ENCODE results near the gene GSTT2B.
"Not testable (repeated sequence)": the region's sequence is repeated elsewhere in the genome, so short reads cannot be mapped to it uniquely, and the experiment has no call there.

The GSTT2B gene

GRCh38 chr22:23938328-23939016, 22.5 kb downstream of the GSTT2B start:
- DNase-seq = no peak

DNA sequence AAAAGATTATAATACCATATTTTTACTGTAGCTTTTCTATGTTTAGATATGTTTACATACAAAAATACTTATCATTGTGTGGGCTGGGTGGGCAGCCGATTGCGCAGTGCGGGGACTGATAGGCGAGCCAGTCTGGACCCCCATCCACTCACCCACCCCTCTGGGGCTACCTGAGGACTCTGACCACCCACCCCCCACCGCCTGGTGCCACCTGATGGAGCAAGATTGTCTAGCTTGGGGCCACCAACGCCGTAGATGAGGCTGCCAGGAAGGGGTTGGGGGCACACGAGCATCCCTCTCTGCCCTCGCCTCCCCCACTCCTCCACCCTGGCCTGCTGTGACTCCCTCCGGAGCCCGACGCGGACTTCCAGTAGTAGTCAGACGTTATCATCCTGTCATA, 34.4 kb downstream of the GSTT2B start:
- no peak for DNase-seq

DNA sequence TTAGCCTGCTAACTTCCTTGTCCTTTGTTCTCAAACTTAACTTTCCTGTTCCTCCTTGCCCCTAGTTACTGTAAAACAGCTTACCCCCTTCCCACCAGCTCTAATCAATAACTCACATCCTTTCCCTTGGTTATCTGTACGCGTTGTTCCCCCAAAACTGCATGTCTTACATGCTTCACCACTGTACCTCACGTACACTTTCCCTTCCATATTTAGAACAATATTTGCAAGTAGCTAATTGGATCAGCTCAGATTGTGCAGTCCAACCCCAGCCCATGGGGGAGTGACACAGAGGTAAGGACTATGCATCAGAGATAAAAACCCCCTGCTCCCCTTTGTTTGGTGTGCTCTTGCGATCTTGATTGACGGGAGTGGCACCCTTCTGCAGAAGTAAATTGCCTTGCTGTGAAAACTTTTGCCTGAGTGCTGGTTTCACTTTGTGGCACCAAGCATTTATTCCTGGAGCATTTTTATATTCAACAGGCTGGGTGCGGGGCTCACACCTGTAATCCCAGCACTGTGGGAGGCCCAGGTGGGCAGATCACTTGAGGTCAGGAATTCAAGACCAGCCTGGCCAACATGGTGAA, 35.9 kb downstream of the GSTT2B start:
- no peak for DNase-seq

GRCh38 chr22:23922921-23923320, 38.1 kb downstream of the GSTT2B start:
- no peak for DNase-seq

DNA sequence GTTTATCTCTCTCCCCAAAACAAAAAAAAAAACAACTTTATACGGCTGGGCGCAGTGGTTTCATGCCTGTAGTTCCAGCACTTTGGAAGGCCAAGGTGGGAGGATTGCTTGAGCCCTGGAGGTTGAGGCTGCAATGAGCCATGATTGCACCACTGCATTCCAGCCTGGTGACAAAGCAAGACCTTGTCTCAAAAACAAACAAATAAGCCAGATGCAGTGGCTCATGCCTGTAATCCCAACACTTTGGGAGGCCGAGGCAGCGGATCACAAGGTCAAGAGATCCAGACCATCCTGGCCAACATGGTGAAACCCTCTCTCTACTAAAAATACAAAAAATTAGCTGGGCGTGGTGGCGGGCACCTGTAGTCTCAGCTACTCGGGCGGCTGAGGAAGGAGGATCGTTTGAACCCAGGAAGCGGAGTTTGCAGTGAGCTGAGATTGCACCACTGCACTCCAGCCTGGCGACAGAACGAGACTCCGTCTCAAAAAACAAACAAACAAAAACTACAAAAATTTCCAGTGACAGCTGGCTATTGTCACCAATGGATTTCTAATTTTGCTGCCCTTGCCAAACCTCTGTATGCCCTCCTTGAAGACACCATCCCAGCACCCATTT, 39.3 kb downstream of the GSTT2B start:
- DNase-seq = not testable (repeated sequence)

- DNase-seq = not testable (repeated sequence)
Observed at GRCh38 chr22:23920267-23920611, 40.8 kb downstream of the GSTT2B start.

DNA sequence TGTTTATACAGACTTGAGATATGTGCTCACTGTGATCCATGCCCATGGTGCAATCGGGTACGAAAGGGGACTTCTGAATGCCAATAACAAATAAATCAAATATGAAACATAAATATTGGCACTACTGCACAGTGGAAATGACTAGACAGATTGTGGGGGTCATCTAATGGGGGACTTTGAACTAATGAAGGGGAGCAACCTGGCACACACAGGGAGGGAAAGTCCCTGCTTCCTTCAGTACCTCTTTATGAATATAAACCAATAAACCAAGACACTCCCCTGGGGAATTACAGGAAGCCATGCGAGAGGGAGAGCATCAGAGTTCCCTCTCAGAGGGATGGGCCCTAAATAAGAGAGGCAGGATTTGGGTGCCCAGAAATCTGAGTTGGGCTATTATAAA, 45.7 kb downstream of the GSTT2B start:
- DNase-seq = no peak

DNA sequence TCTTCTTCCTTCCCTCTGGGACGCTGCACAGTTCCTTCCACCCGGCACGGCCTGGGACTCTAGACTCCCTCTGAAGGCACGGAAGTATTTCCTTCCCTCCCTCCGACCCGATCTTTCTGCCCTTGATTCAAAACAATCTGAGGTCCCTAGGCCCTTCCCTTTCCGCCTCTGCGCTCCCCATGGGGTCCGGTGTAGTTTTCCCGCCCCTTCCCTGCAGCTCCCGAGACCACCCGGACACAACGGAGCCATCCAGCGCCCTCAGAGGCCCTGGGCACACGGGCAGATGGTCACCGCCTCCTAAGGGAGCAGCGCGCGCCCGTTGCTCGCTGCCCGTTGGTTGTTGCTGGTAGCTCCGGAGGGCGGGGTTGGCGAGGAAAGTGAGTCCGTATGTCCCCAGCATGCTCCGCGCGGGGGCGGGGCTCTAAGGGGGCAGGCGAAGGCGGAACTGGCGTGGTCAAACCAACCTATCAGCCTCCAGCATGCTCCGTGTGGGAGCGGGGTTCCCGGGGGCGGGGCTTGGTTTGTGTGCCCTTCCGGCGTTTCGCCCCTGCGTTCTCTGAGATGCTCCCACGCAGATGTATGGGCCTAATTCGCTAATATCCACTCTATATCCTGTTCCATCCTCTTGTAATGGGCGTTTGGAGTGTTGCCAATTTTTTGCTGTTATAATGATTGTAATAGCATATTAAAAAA, 47.2 kb downstream of the GSTT2B start:
- DNase-seq = peak; percentile 99 to 100

GRCh38 chr22:23913306-23913660, 47.7 kb downstream of the GSTT2B start:
- DNase-seq = no peak

GRCh38 chr22:23912293-23912903, 48.6 kb downstream of the GSTT2B start:
- no peak for DNase-seq

GRCh38 chr22:23911318-23911980, 49.5 kb downstream of the GSTT2B start:
- peak; percentile 43 to 65 for DNase-seq

- DNase-seq = peak; percentile 82 to 88
Observed at GRCh38 chr22:23910496-23911190, 50.4 kb downstream of the GSTT2B start.

GRCh38 chr22:23909296-23909898, 51.6 kb downstream of the GSTT2B start:
- DNase-seq = no peak

- no peak for DNase-seq
Observed at GRCh38 chr22:23908587-23909205, 52.3 kb downstream of the GSTT2B start.

- not testable (repeated sequence) for DNase-seq
Observed at GRCh38 chr22:23907423-23907822, 53.6 kb downstream of the GSTT2B start.
